Measurements from ENCODE around the gene SYNE1. TPM values are rescaled to one million over a fixed set of nuclear protein-coding genes. Genes with fewer than 3 reads are reported as not detected.

SYNE1 gene
- total and polyA plus RNA-seq, 10 of the 15 experiments (the other 5 are each of a cell fraction or from before 2014, with no cell fraction given), result 2.3 to 28.7 (median 14.1) TPM

DNA sequence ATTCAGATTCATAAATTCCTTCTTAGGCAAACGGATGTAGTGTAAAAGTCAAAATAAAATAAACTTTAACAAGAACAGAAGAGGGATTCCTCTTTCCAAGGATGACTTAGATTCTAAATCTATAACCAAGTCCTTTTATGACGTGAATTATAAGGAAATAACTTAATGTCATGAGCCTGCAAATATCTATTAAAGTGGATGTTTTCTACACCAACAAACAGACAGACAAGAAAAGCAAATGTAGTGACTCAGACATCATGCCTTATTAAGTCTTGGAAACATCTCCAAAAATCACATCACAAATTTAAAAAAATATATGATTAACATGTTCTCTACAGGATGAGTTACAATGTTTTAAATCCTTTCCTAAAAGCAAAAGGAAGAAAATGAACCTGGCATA lies 432.6 kb downstream of the SYNE1 start:
- Histone ChIP-seq H3K9me3 (replicated peaks; ENCODE audit: control insufficient read depth, insufficient read depth, low read length) (no peaks in the 10 kb centered on the region), H3K27me3 (replicated peaks in 1 of 2; ENCODE audit: control insufficient read depth in 2 of 2, insufficient read depth in 2 of 2, low read length in 1 of 2) (no peaks in the 10 kb centered on the region), H2AFZ (ENCODE audit: control insufficient read depth, low read depth, low read length) (no peak overlapping the region), H3K4me1 (ENCODE audit: control insufficient read depth, insufficient read depth, low read length) (no peaks in the 10 kb centered on the region), H3K79me2 (ENCODE audit: control insufficient read depth, insufficient read depth, low read length) (no peaks in the 10 kb centered on the region), H3K36me3 (ENCODE audit: control insufficient read depth in 2 of 2, insufficient read depth in 2 of 2, low read length in 1 of 2) (peaks cover 0 to 26% of the 10 kb centered on the region in 2 experiments; a peak in 3 of 4 replicates), H3K4me3 (no peak overlapping the region), H3K4me2 (ENCODE audit: control insufficient read depth, insufficient read depth) (no peak overlapping the region), H3K9ac (ENCODE audit: control insufficient read depth, insufficient read depth, low read length) (no peak overlapping the region), H3K27ac (ENCODE audit: control insufficient read depth, insufficient read depth) (no peak overlapping the region), H4K20me1 (ENCODE audit: control insufficient read depth, insufficient read depth) (no peaks in the 10 kb centered on the region)
- WGBS (ENCODE audit: insufficient coverage, insufficient replicate concordance, low lambda C conversion rate, missing lambda C conversion rate), result 97% methylated on average over 2 of the region's 2 CpGs
- in situ Hi-C loops (cut with MboI) (no loop called here), intact Hi-C loops (cut with micrococcal nuclease; ENCODE audit: unreplicated experiment) (no loop called here)
- DNase-seq (ENCODE audit: low read depth, low spot score), result no peak
- no TSS peak for BruUV-seq (replicated peaks)
- FAIRE-seq, result no peak
- POLR2A ChIA-PET, result no interaction called here
- SMC1A ChIA-PET (ENCODE audit: uncharacterized antibody, unreplicated experiment), result no interaction called here
- RAD21 ChIA-PET (ENCODE audit: unreplicated experiment), result no interaction called here
- no peak for ATAC-seq
- CTCF ChIA-PET, result interaction anchor here (0.6 kb wide), 1 partner anchor 9 kb away, joined by 3 read pairs; no protein-coding TSS in a partner anchor
- no peak for TF ChIP-seq BRCA1 (IDR thresholded peaks at IDR 0.05; ENCODE audit: low read depth, low read length)
- no peak for TF ChIP-seq ZBTB40 (IDR thresholded peaks at IDR 0.05; ENCODE audit: borderline replicate concordance)
- TF ChIP-seq SIX5 (IDR thresholded peaks at IDR 0.05; ENCODE audit: low read depth, low read length, severe bottlenecking), result no peak
- TF ChIP-seq POLR2A (IDR thresholded peaks at IDR 0.05; ENCODE audit: low read depth, low read length), result no peak
- no peak for TF ChIP-seq TBL1XR1 (IDR thresholded peaks at IDR 0.05; ENCODE audit: low read depth, low read length)
- no peak for TF ChIP-seq JUND (IDR thresholded peaks at IDR 0.05; ENCODE audit: low read depth, low read length)
- no peak for TF ChIP-seq RAD51 (IDR thresholded peaks at IDR 0.05)
- TF ChIP-seq SREBF2 (IDR thresholded peaks at IDR 0.05; ENCODE audit: low read length), result no peak
- no peak for TF ChIP-seq SIN3A (IDR thresholded peaks at IDR 0.05; ENCODE audit: low read depth, low read length)
- TF ChIP-seq BACH1 (IDR thresholded peaks at IDR 0.05; ENCODE audit: borderline replicate concordance), result no peak
- no peak for TF ChIP-seq CBX3 (IDR thresholded peaks at IDR 0.05; ENCODE audit: borderline replicate concordance, low read depth)
- no peak for TF ChIP-seq ZBTB11 (CRISPR knock-in tag; IDR thresholded peaks at IDR 0.05)
- TF ChIP-seq RB1 (IDR thresholded peaks at IDR 0.05; ENCODE audit: borderline replicate concordance), result no peak
- TF ChIP-seq ZNF384 (IDR thresholded peaks at IDR 0.05; ENCODE audit: borderline replicate concordance, low read depth, low read length), result no peak
- no peak for TF ChIP-seq KAT2A (conservative IDR thresholded peaks at IDR 0.05; ENCODE audit: control insufficient read depth, low read depth, low read length)
